Nephron progenitor cell (in vitro differentiated cells): Measurements from ENCODE around the gene SPEF2.

Experiments used
- DNase-seq: peaks from one replicate; pipeline ENCODE4 v3.0.0; 2021
- H3K27ac Mint-ChIP-seq: 2 replicates; pipeline ENCODE4 v1.8.0; 2021; ENCODE audit warnings: mild to moderate bottlenecking, moderate library complexity, mixed read lengths
- H3K27me3 Mint-ChIP-seq: 2 replicates; pipeline ENCODE4 v1.8.0; 2021; ENCODE audit warnings: mild to moderate bottlenecking, low read depth, mixed read lengths; ENCODE audit not compliant: poor library complexity
- H3K36me3 Mint-ChIP-seq: 2 replicates; pipeline ENCODE4 v1.8.0; 2021; ENCODE audit warnings: low read depth, mixed read lengths
- H3K4me1 Mint-ChIP-seq: 2 replicates; pipeline ENCODE4 v1.8.0; 2021; ENCODE audit warnings: mixed read lengths
- H3K4me3 Mint-ChIP-seq: 2 replicates; pipeline ENCODE4 v1.8.0; 2021; ENCODE audit warnings: mild to moderate bottlenecking, moderate library complexity, mixed read lengths
- H3K9me3 Mint-ChIP-seq: 2 replicates; pipeline ENCODE4 v1.8.0; 2021; ENCODE audit warnings: mild to moderate bottlenecking, moderate library complexity, mixed read lengths
- TF ChIP-seq, protein P1 (sequence below): fragments of 200-600 bp; sonication (generic); IDR thresholded peaks from 2 replicates; pipeline ENCODE4 v1.5.0; 2021; ENCODE audit warnings: antibody characterized with exemption

The SPEF2 gene

DNA sequence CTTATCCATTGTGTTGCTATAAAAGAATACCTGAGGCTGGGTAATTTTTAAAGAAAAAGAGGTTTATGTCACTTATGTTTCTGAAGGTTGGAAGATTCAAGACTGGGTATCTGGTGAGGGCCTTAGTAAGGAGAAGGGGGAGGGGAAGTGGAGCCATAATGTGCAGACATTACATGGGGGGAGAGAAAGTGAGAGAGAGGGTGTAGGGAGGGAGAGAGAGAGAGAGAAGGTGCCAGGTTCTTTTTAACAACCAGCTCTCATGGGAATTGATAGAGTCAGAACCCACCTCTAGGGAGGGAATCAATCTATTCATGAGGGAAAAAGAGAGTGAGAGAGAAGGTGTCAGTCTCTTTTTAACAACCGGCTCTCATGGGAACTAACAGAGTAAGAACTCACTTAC is 29.5 kb downstream of the SPEF2 start:
- peak overlapping the region; percentile 19 for H3K27ac Mint-ChIP-seq
- no peaks in the 10 kb centered on the region for H3K9me3 Mint-ChIP-seq
- TF ChIP-seq, protein P1, sequence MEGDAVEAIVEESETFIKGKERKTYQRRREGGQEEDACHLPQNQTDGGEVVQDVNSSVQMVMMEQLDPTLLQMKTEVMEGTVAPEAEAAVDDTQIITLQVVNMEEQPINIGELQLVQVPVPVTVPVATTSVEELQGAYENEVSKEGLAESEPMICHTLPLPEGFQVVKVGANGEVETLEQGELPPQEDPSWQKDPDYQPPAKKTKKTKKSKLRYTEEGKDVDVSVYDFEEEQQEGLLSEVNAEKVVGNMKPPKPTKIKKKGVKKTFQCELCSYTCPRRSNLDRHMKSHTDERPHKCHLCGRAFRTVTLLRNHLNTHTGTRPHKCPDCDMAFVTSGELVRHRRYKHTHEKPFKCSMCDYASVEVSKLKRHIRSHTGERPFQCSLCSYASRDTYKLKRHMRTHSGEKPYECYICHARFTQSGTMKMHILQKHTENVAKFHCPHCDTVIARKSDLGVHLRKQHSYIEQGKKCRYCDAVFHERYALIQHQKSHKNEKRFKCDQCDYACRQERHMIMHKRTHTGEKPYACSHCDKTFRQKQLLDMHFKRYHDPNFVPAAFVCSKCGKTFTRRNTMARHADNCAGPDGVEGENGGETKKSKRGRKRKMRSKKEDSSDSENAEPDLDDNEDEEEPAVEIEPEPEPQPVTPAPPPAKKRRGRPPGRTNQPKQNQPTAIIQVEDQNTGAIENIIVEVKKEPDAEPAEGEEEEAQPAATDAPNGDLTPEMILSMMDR = no peak
- H3K4me1 Mint-ChIP-seq = peaks cover 10% of the 10 kb centered on the region
- no peak overlapping the region for H3K4me3 Mint-ChIP-seq
- peaks cover 8% of the 10 kb centered on the region for H3K27me3 Mint-ChIP-seq
- H3K36me3 Mint-ChIP-seq = peaks cover 10% of the 10 kb centered on the region
- no peak for DNase-seq

DNA sequence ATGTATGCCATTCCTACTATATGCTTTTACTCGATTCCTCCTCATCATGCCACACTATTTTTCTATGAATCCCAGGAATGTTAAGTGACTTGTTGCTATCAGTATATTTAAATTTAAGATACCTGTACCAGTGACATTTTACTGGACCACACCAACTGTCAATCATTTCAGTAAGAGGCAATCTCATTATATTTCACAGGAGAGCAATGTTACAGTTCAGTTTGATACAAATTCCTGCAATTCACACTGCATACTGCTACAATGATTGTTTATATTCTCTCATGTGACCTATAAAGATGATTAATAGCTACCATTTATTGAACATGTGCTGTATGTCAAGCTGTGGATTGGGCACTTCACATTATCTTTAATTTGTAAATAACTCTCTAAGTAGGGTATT is 30.0 kb downstream of the SPEF2 start:
- Mint-ChIP-seq H3K4me3 (no peak overlapping the region), H3K36me3 (peaks cover 10% of the 10 kb centered on the region), H3K27me3 (peaks cover 8% of the 10 kb centered on the region), H3K9me3 (no peaks in the 10 kb centered on the region), H3K4me1 (peaks cover 10% of the 10 kb centered on the region), H3K27ac (no peak overlapping the region)
- TF ChIP-seq, protein P1 = no peak
- DNase-seq = no peak

DNA sequence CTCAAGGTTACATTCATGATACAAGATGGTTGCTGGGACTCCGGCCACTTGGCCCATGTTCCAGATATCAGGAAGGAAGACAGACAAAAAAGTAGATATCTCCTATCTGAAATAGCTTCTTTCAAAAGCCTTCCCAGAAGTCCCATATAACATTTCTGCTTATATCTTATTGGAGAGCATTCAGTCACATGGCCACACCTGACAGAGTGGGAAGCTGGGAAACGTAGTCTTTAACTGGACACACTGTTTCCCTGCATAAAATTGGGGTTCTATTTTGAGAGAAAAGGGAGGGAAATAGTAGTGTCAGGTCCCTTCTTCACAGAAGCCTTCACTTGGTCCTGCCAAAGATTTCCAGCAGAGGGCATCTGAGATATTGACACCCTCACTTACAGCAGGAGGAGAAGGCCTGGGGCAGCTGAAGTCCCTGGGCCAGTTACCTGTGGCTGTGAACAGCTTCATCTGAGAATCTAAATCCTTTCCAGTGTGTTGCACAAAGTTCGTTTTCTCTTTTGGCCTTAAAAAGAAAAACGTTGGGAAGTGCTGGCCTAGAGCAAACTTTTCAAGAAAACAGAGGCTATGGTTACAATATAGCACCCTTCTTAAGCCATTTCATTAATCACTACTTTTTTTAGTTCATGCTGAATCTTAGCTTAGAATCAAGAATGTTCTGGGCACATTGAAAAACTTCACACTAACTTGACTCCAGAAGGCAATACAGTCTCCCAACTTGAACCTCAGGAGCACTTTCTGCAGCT is 33.5 kb downstream of the SPEF2 start:
- Mint-ChIP-seq H3K4me1 (peaks cover 10% of the 10 kb centered on the region), H3K9me3 (no peaks in the 10 kb centered on the region)

DNA sequence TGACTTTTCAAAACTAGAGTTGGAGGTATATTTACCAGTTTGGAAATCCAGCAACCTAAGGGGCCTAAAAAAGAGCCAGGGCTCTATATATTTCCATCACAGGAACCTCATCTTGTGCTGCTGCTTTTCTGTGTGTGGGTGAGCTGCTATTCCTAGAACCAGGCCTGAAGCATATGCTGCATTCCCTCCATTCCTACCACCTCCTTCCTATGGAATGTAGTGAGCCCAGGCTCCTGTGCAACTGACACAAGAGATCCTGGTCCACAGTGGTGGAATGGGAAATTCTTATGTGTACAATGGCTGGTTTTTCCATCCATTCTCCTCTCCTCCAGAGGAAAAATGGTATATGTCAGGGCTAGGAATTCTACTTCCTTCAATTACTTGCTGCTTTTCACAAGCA is 39.1 kb downstream of the SPEF2 start:
- Mint-ChIP-seq H3K9me3 (no peaks in the 10 kb centered on the region), H3K27ac (no peak overlapping the region), H3K4me1 (no peaks in the 10 kb centered on the region), H3K27me3 (no peaks in the 10 kb centered on the region), H3K4me3 (no peak overlapping the region), H3K36me3 (no peaks in the 10 kb centered on the region)
- no peak for DNase-seq
- TF ChIP-seq, protein P1 = no peak

More for the DNA sequence above, 33.5 kb downstream of the SPEF2 start:
- H3K36me3 Mint-ChIP-seq = peaks cover 4% of the 10 kb centered on the region
- DNase-seq = peak; percentile 20
- no peak overlapping the region for H3K4me3 Mint-ChIP-seq
- TF ChIP-seq, protein P1 = peak; percentile 40
- H3K27me3 Mint-ChIP-seq = peaks cover 5% of the 10 kb centered on the region
- H3K27ac Mint-ChIP-seq = no peak overlapping the region

DNA sequence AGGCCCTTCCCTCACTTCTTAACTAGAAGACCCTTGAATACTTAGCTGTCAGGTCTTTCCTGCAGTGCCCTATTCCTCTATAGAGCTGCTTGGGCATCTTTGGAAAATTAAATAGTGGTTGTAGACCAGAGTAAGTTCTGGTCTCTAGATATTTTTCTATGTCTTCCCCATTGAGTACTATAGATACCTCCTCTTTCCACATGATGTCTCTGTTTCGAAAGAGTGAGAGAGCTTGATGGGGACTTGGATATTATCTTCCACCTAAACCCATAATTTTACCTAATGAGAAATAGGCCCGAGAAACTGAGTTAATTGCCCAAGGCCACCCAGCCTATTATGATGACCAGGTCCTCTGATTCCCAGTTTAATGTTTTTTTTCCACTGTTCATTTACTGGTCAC is 40.2 kb downstream of the SPEF2 start:
- peaks cover 3% of the 10 kb centered on the region for H3K9me3 Mint-ChIP-seq

More for the DNA sequence above, 40.2 kb downstream of the SPEF2 start:
- DNase-seq = no peak
- TF ChIP-seq, protein P1 = no peak
- no peaks in the 10 kb centered on the region for H3K4me1 Mint-ChIP-seq
- H3K27me3 Mint-ChIP-seq = no peaks in the 10 kb centered on the region
- H3K36me3 Mint-ChIP-seq = peaks cover 5% of the 10 kb centered on the region
- no peak overlapping the region for H3K4me3 Mint-ChIP-seq
- H3K27ac Mint-ChIP-seq = no peak overlapping the region
